ENCODE data around the gene ADGRD1.
"Not testable (repeated sequence)": the region's sequence is repeated elsewhere in the genome, so short reads cannot be mapped to it uniquely, and the experiment has no call there.

ADGRD1 gene

DNA sequence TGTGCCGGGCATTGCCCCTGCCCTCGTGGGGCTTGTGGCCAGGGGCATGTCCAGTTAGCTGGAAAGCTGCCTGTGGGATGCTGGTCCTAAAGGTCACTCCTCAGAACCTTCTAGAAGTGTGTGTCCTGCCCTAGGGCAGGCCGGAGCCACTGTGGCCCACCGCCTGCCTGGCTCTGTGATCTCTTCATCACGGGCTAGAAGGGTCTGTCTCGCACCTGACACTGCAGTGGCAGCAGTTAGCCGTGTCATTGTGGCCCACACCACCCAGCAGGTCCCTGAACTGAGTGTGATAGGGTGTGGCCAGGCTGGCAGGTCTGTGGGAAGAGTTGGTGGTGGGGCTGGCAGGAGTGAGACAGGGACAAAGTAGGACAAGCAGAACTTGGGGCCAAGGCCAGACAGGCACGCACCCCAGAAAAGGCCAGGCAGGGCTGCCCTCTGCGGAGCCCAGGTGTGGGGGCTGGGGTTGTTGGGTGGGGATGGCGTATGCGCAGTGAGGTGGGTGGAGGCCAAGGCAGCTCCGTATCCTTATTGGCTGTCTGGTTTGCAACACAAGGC is 41.2 kb downstream of the ADGRD1 start:
- H3K36me3 Mint-ChIP-seq (ENCODE audit: low read depth): no peaks in the 10 kb centered on the region

DNA sequence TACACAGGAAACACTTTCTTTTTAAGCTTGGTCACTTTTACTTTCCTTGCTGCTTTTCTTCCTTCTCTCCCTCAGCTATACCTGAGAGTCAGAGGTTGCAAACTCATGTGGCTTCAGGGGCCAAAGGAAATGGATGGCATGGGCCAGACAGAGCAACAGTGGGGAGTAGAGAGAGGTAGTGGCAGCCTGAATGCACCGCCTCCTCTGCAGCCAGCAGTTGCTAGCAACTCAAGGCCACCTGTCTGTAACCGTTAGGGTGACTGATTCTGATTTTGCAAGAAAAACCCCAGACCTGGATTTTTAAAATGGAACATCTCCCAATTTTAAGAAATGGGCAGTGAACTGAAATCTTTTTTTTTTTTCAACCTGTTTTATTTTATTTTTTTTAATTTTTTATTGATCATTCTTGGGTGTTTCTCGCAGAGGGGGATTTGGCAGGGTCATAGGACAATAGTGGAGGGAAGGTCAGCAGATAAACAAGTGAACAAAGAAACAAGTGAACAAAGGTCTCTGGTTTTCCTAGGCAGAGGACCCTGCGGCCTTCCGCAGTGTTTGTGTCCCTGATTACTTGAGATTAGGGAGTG is 41.8 kb downstream of the ADGRD1 start:
- not testable (repeated sequence) for ATAC-seq; H3K9me3 Mint-ChIP-seq; H3K36me3 Mint-ChIP-seq (ENCODE audit: low read depth); DNase-seq; H3K4me3 Mint-ChIP-seq; H3K27me3 Mint-ChIP-seq; H3K27ac Mint-ChIP-seq; H3K4me1 Mint-ChIP-seq

More for the DNA sequence above, 41.2 kb downstream of the ADGRD1 start:
- ATAC-seq: no peak
- Mint-ChIP-seq H3K27ac (no peak overlapping the region), H3K4me3 (no peak overlapping the region), H3K4me1 (peaks cover 5% of the 10 kb centered on the region), H3K9me3 (no peaks in the 10 kb centered on the region), H3K27me3 (peaks cover 7% of the 10 kb centered on the region)
- DNase-seq: no peak

DNA sequence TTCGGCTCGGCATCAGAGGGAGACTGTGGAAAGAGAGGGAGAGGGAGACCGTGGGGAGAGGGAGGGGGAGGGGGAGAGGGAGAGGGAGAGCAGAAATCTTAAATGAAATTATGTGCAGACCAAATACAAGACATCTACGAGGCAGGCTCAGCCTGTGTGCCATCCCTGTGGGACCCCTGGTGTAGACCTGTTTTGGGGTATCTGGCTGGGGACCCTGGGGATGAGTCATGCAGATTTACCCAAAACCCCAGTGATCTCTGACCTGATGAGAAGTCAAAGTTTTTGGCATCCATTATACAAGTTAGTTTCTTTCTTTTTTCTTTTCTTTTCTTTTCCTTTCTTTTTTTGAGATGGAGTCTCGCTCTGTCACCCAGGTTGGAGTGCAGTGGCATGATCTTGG is 44.4 kb downstream of the ADGRD1 start:
- DNase-seq (no peak), ATAC-seq (no peak)
- peaks cover 3% of the 10 kb centered on the region for H3K4me1 Mint-ChIP-seq
- H3K27ac Mint-ChIP-seq: no peak overlapping the region
- H3K4me3 Mint-ChIP-seq: no peak overlapping the region
- H3K9me3 Mint-ChIP-seq: no peaks in the 10 kb centered on the region
- no peaks in the 10 kb centered on the region for H3K27me3 Mint-ChIP-seq
- no peaks in the 10 kb centered on the region for H3K36me3 Mint-ChIP-seq (ENCODE audit: low read depth)

DNA sequence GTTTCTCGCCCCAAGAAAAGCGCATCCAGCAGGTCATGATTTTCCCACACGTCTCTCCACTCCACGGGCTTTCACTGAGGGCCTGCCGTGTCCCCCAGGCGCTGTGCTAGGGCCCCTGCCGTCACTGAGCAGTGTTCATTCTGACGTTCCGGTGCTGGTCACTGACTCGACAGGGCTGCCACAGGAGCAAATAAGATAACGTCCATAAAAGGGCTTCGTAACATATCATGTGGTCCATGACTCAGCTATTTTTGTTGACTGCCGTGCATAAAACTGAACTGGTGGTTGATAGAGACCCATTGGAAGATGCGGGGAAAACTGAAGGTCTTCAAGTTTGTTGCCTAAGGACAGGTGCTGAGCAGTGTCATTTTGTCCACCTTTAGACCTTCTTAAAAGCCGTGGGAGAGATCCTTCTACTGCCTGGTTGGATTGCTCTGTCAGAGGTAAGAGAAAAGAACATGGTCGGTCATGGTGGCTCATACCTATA is 46.3 kb downstream of the ADGRD1 start:
- Mint-ChIP-seq H3K9me3 (no peaks in the 10 kb centered on the region), H3K4me1 (peaks cover under 1% of the 10 kb centered on the region), H3K27me3 (no peaks in the 10 kb centered on the region), H3K4me3 (no peak overlapping the region), H3K27ac (no peak overlapping the region), H3K36me3 (ENCODE audit: low read depth) (no peaks in the 10 kb centered on the region)
- DNase-seq (no peak), ATAC-seq (no peak)

DNA sequence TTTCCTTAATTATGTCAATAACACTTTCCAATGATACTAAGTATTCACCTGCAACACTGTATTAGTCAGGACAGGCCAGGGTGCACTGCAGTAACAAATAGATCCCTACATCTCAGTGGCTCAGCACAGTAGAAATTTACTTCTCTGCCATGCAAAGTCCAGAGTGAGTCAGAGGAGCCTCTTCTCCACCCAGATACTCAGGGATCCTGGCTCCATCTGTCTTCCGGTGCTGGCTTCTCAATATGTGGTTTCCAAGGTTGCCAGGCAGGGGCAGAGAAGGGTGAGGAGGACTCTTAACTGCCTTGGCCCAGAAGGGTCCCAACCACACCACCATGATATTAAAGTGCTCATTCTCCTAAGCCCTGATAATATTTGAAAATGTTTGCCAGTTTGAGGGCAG is 47.8 kb downstream of the ADGRD1 start:
- ATAC-seq (no peak), DNase-seq (no peak)
- Mint-ChIP-seq H3K9me3 (no peaks in the 10 kb centered on the region), H3K36me3 (ENCODE audit: low read depth) (no peaks in the 10 kb centered on the region), H3K27me3 (no peaks in the 10 kb centered on the region), H3K4me3 (no peak overlapping the region), H3K27ac (no peak overlapping the region), H3K4me1 (no peaks in the 10 kb centered on the region)

DNA sequence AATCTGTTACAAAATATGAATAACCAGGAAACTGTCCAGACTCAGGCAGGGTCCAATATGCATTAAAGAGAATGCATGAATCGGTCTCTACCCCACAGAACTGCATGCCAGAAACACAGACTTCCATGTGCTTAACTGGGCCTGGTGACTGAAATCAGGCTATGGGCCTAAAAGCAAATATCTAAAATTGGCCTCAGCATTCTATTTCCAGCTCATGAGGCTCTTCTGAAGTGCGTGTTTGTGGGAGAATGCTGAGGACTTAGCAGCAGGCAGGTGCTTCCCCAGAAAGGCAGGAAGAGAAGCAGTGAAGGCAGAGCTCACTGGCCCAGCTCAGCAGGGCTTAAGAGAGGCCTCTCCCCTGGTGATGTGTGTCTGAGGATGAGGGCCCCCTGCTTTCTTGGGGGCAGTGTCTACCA is 48.5 kb downstream of the ADGRD1 start:
- Mint-ChIP-seq H3K9me3 (no peaks in the 10 kb centered on the region), H3K27me3 (no peaks in the 10 kb centered on the region), H3K4me3 (no peak overlapping the region), H3K27ac (no peak overlapping the region), H3K4me1 (no peaks in the 10 kb centered on the region), H3K36me3 (ENCODE audit: low read depth) (no peaks in the 10 kb centered on the region)
- DNase-seq (no peak), ATAC-seq (no peak)

DNA sequence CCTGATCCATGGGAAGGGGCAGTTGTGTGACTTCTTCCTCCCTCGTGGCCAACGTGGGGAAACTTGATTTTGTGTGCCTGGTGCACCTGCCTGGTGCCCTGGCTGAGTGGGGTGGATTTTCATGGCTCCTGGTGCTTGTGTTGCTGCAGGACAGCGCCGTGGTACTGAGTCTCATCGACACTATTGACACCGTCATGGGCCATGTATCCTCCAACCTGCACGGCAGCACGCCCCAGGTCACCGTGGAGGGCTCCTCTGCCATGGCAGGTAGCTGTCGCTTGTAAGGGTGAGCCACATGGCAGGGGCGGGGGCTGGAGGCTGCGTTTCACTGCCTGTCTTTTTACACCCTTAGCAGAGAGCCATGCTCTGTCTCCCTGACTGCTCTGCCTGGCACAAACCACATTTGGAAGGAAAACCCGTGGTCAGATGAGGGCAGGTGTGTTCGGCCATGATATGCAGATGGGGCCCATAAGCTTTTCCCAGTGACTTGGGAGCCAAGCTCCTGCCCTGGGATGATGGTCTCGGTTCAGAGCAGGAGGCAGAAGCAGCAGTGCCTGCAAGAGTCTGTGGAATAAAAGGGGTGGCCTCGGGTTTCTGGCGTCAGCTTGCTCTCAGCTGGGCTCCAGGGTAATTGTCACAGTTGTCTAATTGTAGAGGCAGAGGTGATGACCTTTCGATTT is 49.5 kb downstream of the ADGRD1 start:
- DNase-seq: no peak

DNA sequence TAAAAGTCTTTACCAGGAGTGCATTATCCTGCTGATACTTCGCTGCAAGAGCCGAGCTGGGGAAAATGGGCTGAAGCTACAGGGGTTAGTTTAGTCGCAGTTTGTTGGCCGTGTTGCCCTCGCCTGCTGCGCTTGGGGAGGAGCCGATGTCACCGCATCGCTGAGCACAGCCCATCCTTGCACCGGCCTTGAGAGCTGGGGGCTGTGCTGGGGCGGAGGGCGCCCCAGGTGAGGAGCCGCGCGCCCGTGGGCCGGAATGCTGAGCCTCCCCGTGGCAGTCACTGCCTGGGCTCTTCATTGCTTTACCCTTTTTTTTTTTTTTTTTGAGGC is 50.0 kb downstream of the ADGRD1 start:
- DNase-seq: no peak
- Mint-ChIP-seq H3K9me3 (no peaks in the 10 kb centered on the region), H3K27me3 (no peaks in the 10 kb centered on the region), H3K27ac (no peak overlapping the region), H3K4me3 (no peak overlapping the region), H3K4me1 (no peaks in the 10 kb centered on the region), H3K36me3 (ENCODE audit: low read depth) (no peaks in the 10 kb centered on the region)
- no peak for ATAC-seq

More for the DNA sequence above, 49.5 kb downstream of the ADGRD1 start:
- H3K4me1 Mint-ChIP-seq: no peaks in the 10 kb centered on the region
- H3K27ac Mint-ChIP-seq: no peak overlapping the region
- H3K4me3 Mint-ChIP-seq: no peak overlapping the region
- H3K9me3 Mint-ChIP-seq: no peaks in the 10 kb centered on the region
- no peaks in the 10 kb centered on the region for H3K36me3 Mint-ChIP-seq (ENCODE audit: low read depth)
- H3K27me3 Mint-ChIP-seq: no peaks in the 10 kb centered on the region
- no peak for ATAC-seq

DNA sequence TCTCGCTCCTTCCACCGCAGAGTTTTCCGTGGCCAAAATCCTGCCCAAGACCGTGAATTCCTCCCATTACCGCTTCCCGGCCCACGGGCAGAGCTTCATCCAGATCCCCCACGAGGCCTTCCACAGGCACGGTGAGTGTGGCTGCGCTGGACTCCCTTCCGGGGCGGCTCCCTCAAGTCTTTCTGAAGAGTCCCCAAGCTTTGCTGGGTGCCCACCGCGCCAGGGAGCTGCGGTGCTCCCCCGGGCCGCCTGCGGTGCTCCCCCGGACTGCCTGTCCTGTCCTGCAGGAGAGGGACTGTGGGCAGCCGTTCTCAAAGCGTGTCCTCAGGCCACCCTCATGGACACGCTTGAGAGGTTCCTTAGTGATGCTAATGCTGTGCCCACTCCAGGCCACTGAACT is 50.5 kb downstream of the ADGRD1 start:
- Mint-ChIP-seq H3K9me3 (no peaks in the 10 kb centered on the region), H3K27me3 (no peaks in the 10 kb centered on the region), H3K4me1 (no peaks in the 10 kb centered on the region), H3K4me3 (no peak overlapping the region), H3K27ac (no peak overlapping the region), H3K36me3 (ENCODE audit: low read depth) (no peaks in the 10 kb centered on the region)
- DNase-seq (no peak), ATAC-seq (no peak)

DNA sequence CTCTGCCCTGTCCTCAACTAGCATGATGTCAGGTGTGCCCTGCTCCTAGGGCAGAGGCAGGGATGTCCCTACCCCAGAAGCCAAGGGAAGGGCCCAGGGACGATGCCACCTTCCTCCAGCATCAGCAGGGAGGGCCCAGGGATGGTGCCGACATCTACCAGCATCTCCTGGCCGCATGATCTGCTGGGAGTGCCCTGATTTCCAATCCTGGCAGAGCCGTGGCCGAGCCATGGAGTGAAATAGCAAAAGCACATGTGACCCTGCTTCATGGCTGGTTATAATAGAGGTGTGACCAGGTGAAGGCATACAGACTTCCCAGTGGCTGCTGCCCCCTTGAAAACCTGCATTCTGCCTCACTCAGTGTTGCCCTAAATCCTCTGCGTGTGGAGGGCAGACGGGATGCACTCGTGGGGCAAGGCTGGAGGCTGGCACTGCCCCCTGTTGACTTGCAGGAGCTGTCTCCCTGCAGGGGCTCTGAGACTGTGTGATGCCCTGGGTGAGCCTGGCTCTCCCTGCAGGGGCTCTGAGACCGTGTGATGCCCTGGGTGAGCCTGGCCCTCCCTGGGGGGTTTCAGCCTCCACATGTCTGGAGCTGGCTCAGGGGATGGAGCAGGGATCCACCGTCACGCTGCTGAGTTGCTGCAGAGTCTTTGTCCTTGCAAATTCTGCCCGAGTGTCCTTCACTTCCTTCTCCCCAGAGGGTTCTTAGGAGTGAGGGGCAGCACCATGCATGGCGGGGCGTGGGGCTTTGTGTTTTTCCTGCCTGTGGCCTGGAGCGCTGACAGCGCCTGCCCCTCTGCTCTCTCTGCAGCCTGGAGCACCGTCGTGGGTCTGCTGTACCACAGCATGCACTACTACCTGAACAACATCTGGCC is 51.7 kb downstream of the ADGRD1 start:
- no peak for ATAC-seq
- Mint-ChIP-seq H3K4me1 (no peaks in the 10 kb centered on the region), H3K27me3 (peaks cover under 1% of the 10 kb centered on the region), H3K36me3 (ENCODE audit: low read depth) (no peaks in the 10 kb centered on the region), H3K27ac (no peak overlapping the region), H3K4me3 (no peak overlapping the region), H3K9me3 (no peaks in the 10 kb centered on the region)
- DNase-seq: no peak

DNA sequence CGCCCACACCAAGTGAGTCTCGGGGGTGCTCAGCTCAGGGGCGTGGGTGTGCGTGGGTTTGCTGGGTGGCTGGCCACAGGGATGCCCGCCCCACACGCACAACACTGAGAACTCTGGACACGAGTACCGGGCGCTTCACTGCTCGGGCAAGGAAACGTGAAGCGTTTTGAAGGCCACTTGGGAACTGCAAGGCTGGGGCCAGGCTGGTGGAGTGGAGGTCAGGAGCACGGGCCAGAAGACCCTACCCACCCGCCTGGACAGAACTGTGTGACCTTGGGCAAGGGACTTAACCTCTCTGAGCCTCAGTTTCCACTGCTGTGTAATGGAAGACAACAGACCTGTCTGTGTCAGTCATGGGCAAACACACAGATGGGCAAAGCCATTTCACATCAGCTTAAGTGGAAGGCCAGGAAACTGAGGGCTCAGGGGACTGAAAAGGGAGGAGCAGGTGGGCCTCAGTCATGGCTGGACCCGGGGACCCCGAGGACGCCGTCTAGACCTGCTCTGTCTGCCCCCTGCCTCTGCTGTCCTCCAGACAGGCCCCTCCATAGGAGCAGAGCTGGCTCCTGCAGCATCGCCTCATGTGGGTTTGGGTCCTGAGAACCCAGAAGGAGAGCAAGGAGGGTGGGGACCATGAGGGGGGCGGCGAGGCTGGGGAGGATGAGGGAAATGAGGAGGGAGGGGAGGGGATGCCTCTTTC is 52.5 kb downstream of the ADGRD1 start:
- ATAC-seq: no peak
- no peaks in the 10 kb centered on the region for H3K36me3 Mint-ChIP-seq (ENCODE audit: low read depth)
- no peak overlapping the region for H3K4me3 Mint-ChIP-seq
- H3K27me3 Mint-ChIP-seq: peaks cover 3% of the 10 kb centered on the region
- no peaks in the 10 kb centered on the region for H3K9me3 Mint-ChIP-seq
- no peak overlapping the region for H3K27ac Mint-ChIP-seq
- H3K4me1 Mint-ChIP-seq: no peaks in the 10 kb centered on the region
- DNase-seq: no peak

DNA sequence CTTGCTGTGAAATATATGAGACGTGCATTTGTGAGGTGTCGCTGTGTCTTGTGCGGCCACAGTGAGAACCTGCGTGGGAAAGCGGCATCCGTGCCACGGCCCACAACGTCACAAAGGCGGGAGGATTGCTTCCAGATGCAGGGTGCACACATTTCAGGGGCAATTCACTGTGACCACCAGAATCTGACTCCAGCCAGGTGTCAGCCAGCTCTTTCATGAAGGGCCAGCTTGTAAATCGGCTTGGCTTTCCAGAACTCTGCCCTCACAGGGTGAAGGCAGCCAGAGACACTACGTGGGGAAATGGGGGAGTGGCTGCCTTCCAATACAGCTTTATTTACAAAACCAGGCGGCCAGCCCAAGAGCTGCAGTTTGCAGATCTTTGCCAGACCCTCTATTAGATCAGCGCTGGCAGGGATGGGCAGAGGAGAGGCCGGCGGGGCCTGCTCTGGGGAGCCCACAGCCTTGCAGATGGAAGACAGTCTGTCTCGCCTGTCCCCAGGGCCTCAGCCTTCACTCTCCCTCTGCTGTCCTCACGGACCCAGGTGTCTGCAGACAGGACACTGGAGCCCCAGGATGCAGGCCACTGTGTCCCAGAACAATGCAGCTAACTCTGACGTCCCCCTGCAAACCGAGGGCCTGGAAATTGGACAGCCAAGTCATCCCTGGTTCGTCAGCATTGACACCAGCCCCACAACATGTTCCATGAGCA is 53.5 kb downstream of the ADGRD1 start:
- H3K27me3 Mint-ChIP-seq: peaks cover 5% of the 10 kb centered on the region
- ATAC-seq: no peak

DNA sequence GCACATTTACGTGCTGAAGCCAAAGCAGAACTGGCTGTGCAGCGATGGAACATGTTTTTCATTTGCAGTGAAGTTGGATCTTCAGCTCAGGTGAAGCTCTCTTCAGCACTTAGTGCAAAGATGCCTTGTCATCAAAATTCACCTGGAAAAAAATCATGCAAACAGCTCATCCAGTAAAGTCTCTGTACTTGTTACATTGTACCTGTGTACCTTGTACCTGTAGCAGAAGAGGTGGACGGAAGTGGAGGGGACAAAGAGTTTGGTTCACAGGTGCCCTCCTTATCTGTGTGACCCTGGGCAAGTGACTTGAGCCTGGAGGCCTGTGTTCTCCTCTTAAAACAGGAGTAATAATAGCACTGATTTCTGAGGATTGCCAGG is 54.0 kb downstream of the ADGRD1 start:
- ATAC-seq (no peak), DNase-seq (no peak)
- Mint-ChIP-seq H3K36me3 (ENCODE audit: low read depth) (no peaks in the 10 kb centered on the region), H3K4me3 (no peak overlapping the region), H3K27ac (no peak overlapping the region), H3K27me3 (peaks cover 5% of the 10 kb centered on the region), H3K4me1 (no peaks in the 10 kb centered on the region), H3K9me3 (no peaks in the 10 kb centered on the region)

More for the DNA sequence above, 53.5 kb downstream of the ADGRD1 start:
- DNase-seq: no peak
- H3K9me3 Mint-ChIP-seq: no peaks in the 10 kb centered on the region
- no peaks in the 10 kb centered on the region for H3K4me1 Mint-ChIP-seq
- H3K36me3 Mint-ChIP-seq (ENCODE audit: low read depth): no peaks in the 10 kb centered on the region
- no peak overlapping the region for H3K4me3 Mint-ChIP-seq
- no peak overlapping the region for H3K27ac Mint-ChIP-seq
